IMR-90 (cell line): Measurements from ENCODE around the gene PLA2G1B. TPM values are rescaled to one million over a fixed set of nuclear protein-coding genes. Genes with fewer than 3 reads are reported as not detected.

Experiments
- ATAC-seq: fragments of 200-7000 bp; cut with Tn5 transposase; 2 replicates; pipeline ENCODE4 v1.9.1; 2020; ENCODE audit warnings: low read depth, mild to moderate bottlenecking, moderate library complexity
- BruUV-seq: library from RNA; stranded (reverse); fragments of 400-500 nt; replicated peaks from 2 replicates; lab custom pipeline; 2021; lab: Mats Ljungman, UMichigan
- CTCF ChIA-PET: fragments of 300-600 bp; formaldehyde crosslinking; extraction: SDS; loops from one replicate; lab custom pipeline; 2021; ENCODE audit warnings: antibody characterized with exemption; lab: Yijun Ruan, JAX
- POLR2A ChIA-PET: fragments of 300-600 bp; sonication (Branson Sonifier 250); formaldehyde crosslinking; loops from one replicate; lab custom pipeline; 2022; ENCODE audit warnings: antibody characterized with exemption; ENCODE audit not compliant: unreplicated experiment; lab: Charles Lee
- DNase-seq: peaks from one replicate; pipeline ENCODE4 v3.0.0; 2013
- H2AFZ ChIP-seq: replicated peaks from 2 replicates; pipeline ENCODE3; 2013; ENCODE audit warnings: low read length, mild to moderate bottlenecking; ENCODE audit not compliant: poor library complexity
- H2AK5ac ChIP-seq: 2 replicates; pipeline ENCODE4 v1.6.1; 2013; ENCODE audit warnings: low read depth, low read length, inconsistent platforms
- H2AK9ac ChIP-seq: replicated peaks from 2 replicates; pipeline ENCODE3; 2013; ENCODE audit warnings: mild to moderate bottlenecking, low read depth, low read length, moderate library complexity; ENCODE audit not compliant: poor library complexity
- H2BK120ac ChIP-seq: 2 replicates; pipeline ENCODE4 v1.6.1; 2013; ENCODE audit warnings: low read depth, low read length, inconsistent platforms
- H2BK15ac ChIP-seq: 3 replicates; pipeline ENCODE4 v1.6.1; 2013; ENCODE audit warnings: low read depth, low read length, inconsistent platforms
- H2BK20ac ChIP-seq: 2 replicates; pipeline ENCODE4 v1.6.1; 2013; ENCODE audit warnings: low read depth, mild to moderate bottlenecking, inconsistent platforms, low read length, moderate library complexity
- H2BK5ac ChIP-seq: 2 replicates; pipeline ENCODE4 v1.6.1; 2013; ENCODE audit warnings: mild to moderate bottlenecking, low read depth, low read length, inconsistent platforms; ENCODE audit not compliant: poor library complexity, severe bottlenecking
- H3K14ac ChIP-seq: replicated peaks from 2 replicates; pipeline ENCODE4 v1.6.1; 2013; ENCODE audit warnings: low read depth, low read length, inconsistent platforms
- H3K18ac ChIP-seq: 2 replicates; pipeline ENCODE4 v1.6.1; 2013; ENCODE audit warnings: low read depth, low read length, control low read depth
- H3K23ac ChIP-seq: 2 replicates; pipeline ENCODE4 v1.6.1; 2013; ENCODE audit warnings: low read depth, low read length, inconsistent platforms
- H3K27ac ChIP-seq: 2 replicates; pipeline ENCODE4 v1.5.1; 2013; ENCODE audit warnings: mild to moderate bottlenecking, control low read depth, low read length; ENCODE audit not compliant: insufficient read depth
- H3K27me3 ChIP-seq: 2 replicates; pipeline ENCODE4 v1.6.1; 2013; ENCODE audit warnings: low read length; ENCODE audit not compliant: control insufficient read depth, insufficient read depth
- H3K36me3 ChIP-seq: 2 replicates; pipeline ENCODE4 v1.6.1; 2013; ENCODE audit warnings: low read length, mixed read lengths; ENCODE audit not compliant: control insufficient read depth, insufficient read depth
- H3K4ac ChIP-seq: 2 replicates; pipeline ENCODE4 v1.6.1; 2013; ENCODE audit warnings: low read depth, low read length, inconsistent platforms
- H3K4me1 ChIP-seq: 2 replicates; pipeline ENCODE4 v1.6.1; 2013; ENCODE audit warnings: low read length, mixed read lengths; ENCODE audit not compliant: control insufficient read depth, insufficient read depth
- H3K4me2 ChIP-seq: 2 replicates; pipeline ENCODE4 v1.6.1; 2013; ENCODE audit warnings: low read depth, mild to moderate bottlenecking, control low read depth, low read length, moderate library complexity
- H3K4me3 ChIP-seq: 2 replicates; pipeline ENCODE4 v1.5.1; 2013; ENCODE audit warnings: low read depth, mild to moderate bottlenecking, control low read depth, low read length, moderate library complexity; ENCODE audit not compliant: insufficient read depth
- H3K56ac ChIP-seq: 2 replicates; pipeline ENCODE4 v1.6.1; 2013; ENCODE audit warnings: low read length, inconsistent platforms; ENCODE audit not compliant: insufficient read depth; ENCODE audit errors: extremely low read depth
- H3K79me1 ChIP-seq, 2 experiments: 2 replicates each; pipeline ENCODE4 v1.6.1; 2013; ENCODE audit warnings: low read length in 2 of 2, inconsistent platforms in 1 of 2, low read depth in 1 of 2
- H3K9ac ChIP-seq: 2 replicates; pipeline ENCODE4 v1.6.1; 2013; ENCODE audit warnings: low read depth, low read length, control low read depth
- H3K9me1 ChIP-seq: 2 replicates; pipeline ENCODE4 v1.6.1; 2013; ENCODE audit warnings: low read length, inconsistent platforms; ENCODE audit not compliant: insufficient read depth
- H3K9me3 ChIP-seq: 2 replicates; pipeline ENCODE4 v1.6.1; 2013; ENCODE audit warnings: low read length; ENCODE audit not compliant: control insufficient read depth, insufficient read depth
- H4K20me1 ChIP-seq: 2 replicates; pipeline ENCODE4 v1.6.1; 2013; ENCODE audit warnings: low read length, inconsistent platforms; ENCODE audit not compliant: insufficient read depth
- H4K5ac ChIP-seq: 2 replicates; pipeline ENCODE4 v1.6.1; 2013; ENCODE audit warnings: mild to moderate bottlenecking, low read depth, low read length, control low read depth
- H4K8ac ChIP-seq, 2 experiments: 2 replicates each; pipeline ENCODE4 v1.6.1; 2013; ENCODE audit warnings: low read depth in 2 of 2, low read length in 2 of 2, control low read depth in 1 of 2, inconsistent platforms in 1 of 2
- H4K91ac ChIP-seq: 2 replicates; pipeline ENCODE4 v1.6.1; 2013; ENCODE audit warnings: low read depth, low read length, inconsistent platforms; ENCODE audit not compliant: insufficient read depth
- FOS ChIP-seq: fragments of 150-350 bp; IDR thresholded peaks from 2 replicates; pipeline ENCODE4 v1.6.1; 2016; ENCODE audit warnings: low read depth, low read length
- RFX5 ChIP-seq: IDR thresholded peaks from 2 replicates; pipeline ENCODE4 v1.8.0; 2012; ENCODE audit warnings: low read depth, mild to moderate bottlenecking, low read length, moderate library complexity
- whole genome bisulfite sequencing, 2 experiments: methylation state at CpG; one replicate each; pipeline versions ENCODE4 v1.1.5 to v1.1.7; 2013; ENCODE audit warnings: missing lambda C conversion rate in 2 of 2; ENCODE audit not compliant: insufficient read length in 1 of 2; ENCODE audit errors: extremely low coverage in 2 of 2; 5-methylcytosine and 5-hydroxymethylcytosine counted together
- dilution Hi-C: fragments of 300-500 bp; cut with HindIII; formaldehyde crosslinking; loops from one replicate; pipeline ENCODE4 v1.14.3; 2018; ENCODE audit warnings: low sequenced_read_pairs; ENCODE audit not compliant: unreplicated experiment
- in situ Hi-C: fragments of 300-500 bp; cut with MboI; formaldehyde crosslinking; loops from 3 replicates; pipeline ENCODE4 v1.14.3; 2019; ENCODE audit warnings: low sequenced_read_pairs, inconsistent platforms, mixed read lengths
- intact Hi-C: fragments of 100-400 bp; cut with micrococcal nuclease; formaldehyde crosslinking; loops from 2 replicates; pipeline ENCODE4 v1.10.0; 2022
- polyA plus RNA-seq, 3 experiments: library from polyadenylated mRNA; depleted of rRNA; stranded (reverse); fragments of >200 nt; gene quantifications; 2 replicates each; pipeline ENCODE4 v1.2.3, GENCODE V29; 2012; ENCODE audit warnings: low replicate concordance in 1 of 3
- total RNA-seq: library from RNA; depleted of rRNA; stranded (reverse); fragments of >200 nt; gene quantifications from 2 replicates; pipeline ENCODE4 v1.2.3, GENCODE V29; 2012

Gene PLA2G1B
- total and polyA plus RNA-seq, 2 of the 4 experiments (the other 2 are of a cell fraction), result not detected

- H3K9me3 ChIP-seq, result no peaks in the 10 kb centered on the region
- 6% methylated on average over 25 of the region's 56 CpGs; no CpG with 5 or more reads in 1 of the 2 experiments for WGBS, 2 experiments
- H2AFZ ChIP-seq, result peak overlapping the region; percentile 34
- DNase-seq, result peak; percentile 34
- CTCF ChIA-PET, result no interaction called here
- no peak overlapping the region for H2BK15ac ChIP-seq
- no peak overlapping the region for H2BK20ac ChIP-seq
- no peak overlapping the region for H3K4ac ChIP-seq
- no peak overlapping the region for H4K5ac ChIP-seq
- dilution Hi-C loops, result no loop called here
- H3K56ac ChIP-seq, result no peak overlapping the region
- no peaks in the 10 kb centered on the region for H3K9me1 ChIP-seq
- H4K91ac ChIP-seq, result no peak overlapping the region
- BruUV-seq, result no TSS peak
- TF ChIP-seq RFX5, result peak; percentile 61
- TF ChIP-seq FOS, result no peak
- no peak overlapping the region for H2BK120ac ChIP-seq
- H3K14ac ChIP-seq, result no peak overlapping the region
- intact Hi-C loops, result no loop called here
- H3K4me3 ChIP-seq, result no peak overlapping the region
- H3K36me3 ChIP-seq, result no peaks in the 10 kb centered on the region
- H3K23ac ChIP-seq, result no peak overlapping the region
- POLR2A ChIA-PET, result no interaction called here
- H4K8ac ChIP-seq, result no peak overlapping the region
- H2AK5ac ChIP-seq, result no peak overlapping the region
- H3K9ac ChIP-seq, result no peak overlapping the region
- H4K20me1 ChIP-seq, result no peaks in the 10 kb centered on the region
- no peak overlapping the region for H3K18ac ChIP-seq
- peak; percentile 79 for ATAC-seq
- H2BK5ac ChIP-seq, result no peak overlapping the region
- no peaks in the 10 kb centered on the region for H3K4me1 ChIP-seq
- H2AK9ac ChIP-seq, result no peak overlapping the region
- peaks cover 67% of the 10 kb centered on the region for H3K27me3 ChIP-seq
- in situ Hi-C loops, result no loop called here
- H3K79me1 ChIP-seq, result no peaks in the 10 kb centered on the region
- H3K4me2 ChIP-seq, result no peak overlapping the region; the same call in 1 of the 2 replicates
- H3K27ac ChIP-seq, result no peak overlapping the region
Observed at GRCh38 chr12:120361506-120362208, 34.1 kb upstream of the PLA2G1B start.
